SW480 (cell line): ENCODE data around the gene MUC22.
"Not testable (repeated sequence)": the region's sequence is repeated elsewhere in the genome, so short reads cannot be mapped to it uniquely, and the experiment has no call there.

Experiments
- DNase-seq: peaks from one replicate; pipeline ENCODE4 v3.0.0-alpha.2; 2016; ENCODE audit warnings: low spot score

The MUC22 gene

GRCh38 chr6:30998785-30999184 is 11.5 kb upstream of the MUC22 start:
- no peak for DNase-seq

- DNase-seq, result not testable (repeated sequence)
Observed at GRCh38 chr6:31000067-31000860, 10.0 kb upstream of the MUC22 start.

- no peak for DNase-seq
Observed at GRCh38 chr6:31001281-31001888, 8.9 kb upstream of the MUC22 start.

- DNase-seq, result no peak
Observed at GRCh38 chr6:31002471-31002870, 7.8 kb upstream of the MUC22 start.

- peak; percentile 16 for DNase-seq
Observed at GRCh38 chr6:31004794-31005193, 5.5 kb upstream of the MUC22 start.

GRCh38 chr6:31005249-31006020 is 4.8 kb upstream of the MUC22 start:
- DNase-seq, result no peak

- DNase-seq, result peak; percentile 37
Observed at GRCh38 chr6:31007694-31008093, 2.6 kb upstream of the MUC22 start.

- DNase-seq, result no peak
Observed at GRCh38 chr6:31008165-31008564, 2.1 kb upstream of the MUC22 start.

GRCh38 chr6:31009731-31010130 is 543 bp upstream of the MUC22 start:
- DNase-seq, result no peak

GRCh38 chr6:31011153-31011552 is 879 bp downstream of the MUC22 start:
- DNase-seq, result no peak

GRCh38 chr6:31016659-31017299 is 6.5 kb downstream of the MUC22 start:
- DNase-seq, result no peak

GRCh38 chr6:31017436-31017835 is 7.2 kb downstream of the MUC22 start:
- not testable (repeated sequence) for DNase-seq

- no peak for DNase-seq
Observed at GRCh38 chr6:31020057-31020456, 9.8 kb downstream of the MUC22 start.

- not testable (repeated sequence) for DNase-seq
Observed at GRCh38 chr6:31020631-31021255, 10.5 kb downstream of the MUC22 start.

- not testable (repeated sequence) for DNase-seq
Observed at GRCh38 chr6:31021705-31022531, 11.6 kb downstream of the MUC22 start.

GRCh38 chr6:31025595-31025994 is 15.3 kb downstream of the MUC22 start:
- DNase-seq, result no peak

- DNase-seq, result no peak
Observed at GRCh38 chr6:31031095-31031494, 20.8 kb downstream of the MUC22 start.

- DNase-seq, result no peak
Observed at GRCh38 chr6:31033075-31033474, 22.8 kb downstream of the MUC22 start.

GRCh38 chr6:31035862-31036497 is 25.7 kb downstream of the MUC22 start:
- no peak for DNase-seq

GRCh38 chr6:31037169-31037568 is 26.9 kb downstream of the MUC22 start:
- DNase-seq, result no peak

- no peak for DNase-seq
Observed at GRCh38 chr6:31037682-31038081, 27.4 kb downstream of the MUC22 start.
